Keratinocyte (primary cell): Measurements from ENCODE around the gene ALDH4A1. TPM values are rescaled to one million over a fixed set of nuclear protein-coding genes. Genes with fewer than 3 reads are reported as not detected.

Source experiments
- DNase-seq: peaks from one replicate; pipeline ENCODE4 v3.0.0-alpha.2; 2011; ENCODE audit warnings: low read depth, missing footprints, low spot score
- FAIRE-seq: peaks from 2 replicates; lab custom pipeline; 2011; peaks lifted over from hg19 to GRCh38; lab: Jason Lieb, UNC
- H2AFZ ChIP-seq: 2 replicates; pipeline ENCODE4 v1.6.0; 2012; ENCODE audit warnings: low read length, control low read depth, inconsistent platforms; ENCODE audit not compliant: control insufficient read depth
- H3K27ac ChIP-seq: 2 replicates; pipeline ENCODE4 v1.5.1; 2011; ENCODE audit warnings: low read length; ENCODE audit not compliant: control insufficient read depth, insufficient read depth
- H3K27me3 ChIP-seq: 3 replicates; pipeline ENCODE4 v1.6.0; 2011; ENCODE audit warnings: low read length; ENCODE audit not compliant: control insufficient read depth, insufficient read depth; ENCODE audit errors: extremely low read depth
- H3K36me3 ChIP-seq, 2 experiments: 2 replicates in 1 of 2; 3 replicates in 1 of 2; pipeline ENCODE4 v1.5.1; 2011; ENCODE audit warnings: low read length in 2 of 2, mild to moderate bottlenecking in 1 of 2; ENCODE audit not compliant: control insufficient read depth in 2 of 2, insufficient read depth in 2 of 2; ENCODE audit errors: extremely low read depth in 1 of 2
- H3K4me1 ChIP-seq: 3 replicates; pipeline ENCODE4 v1.5.1; 2011; ENCODE audit warnings: low read length; ENCODE audit not compliant: control insufficient read depth, insufficient read depth; ENCODE audit errors: extremely low read depth
- H3K4me2 ChIP-seq: 3 replicates; pipeline ENCODE4 v1.6.0; 2011; ENCODE audit warnings: low read depth, low read length; ENCODE audit not compliant: control insufficient read depth, insufficient read depth; ENCODE audit errors: extremely low read depth
- H3K4me3 ChIP-seq, 3 experiments: fragments of 200-600 bp in 1 of 3; sonication (generic) in 1 of 3; 2 replicates in 2 of 3; 3 replicates in 1 of 3; pipeline ENCODE4 v1.5.1; 2011 to 2016; ENCODE audit warnings: low read length in 3 of 3, mild to moderate bottlenecking in 3 of 3, control low read depth in 2 of 3, inconsistent platforms in 1 of 3, low read depth in 1 of 3, mixed read lengths in 1 of 3, mixed run types in 1 of 3, moderate library complexity in 1 of 3; ENCODE audit not compliant: control insufficient read depth in 2 of 3, insufficient read depth in 2 of 3; ENCODE audit errors: extremely low read depth in 1 of 3
- H3K79me2 ChIP-seq: 2 replicates; pipeline ENCODE4 v1.6.0; 2012; ENCODE audit warnings: low read length; ENCODE audit not compliant: control insufficient read depth, insufficient read depth
- H3K9ac ChIP-seq: 3 replicates; pipeline ENCODE4 v1.6.0; 2011; ENCODE audit warnings: low read length; ENCODE audit not compliant: control insufficient read depth, insufficient read depth; ENCODE audit errors: extremely low read depth
- H3K9me1 ChIP-seq: 3 replicates; pipeline ENCODE4 v1.6.0; 2011; ENCODE audit warnings: low read length; ENCODE audit not compliant: control insufficient read depth, insufficient read depth; ENCODE audit errors: extremely low read depth
- H3K9me3 ChIP-seq: 2 replicates; pipeline ENCODE4 v1.5.1; 2012; ENCODE audit warnings: low read depth, low read length; ENCODE audit not compliant: control insufficient read depth
- H4K20me1 ChIP-seq: 3 replicates; pipeline ENCODE4 v1.6.0; 2011; ENCODE audit warnings: low read length; ENCODE audit not compliant: control insufficient read depth, insufficient read depth; ENCODE audit errors: extremely low read depth
- CTCF ChIP-seq, 3 experiments: IDR thresholded peaks in 1 of 3; conservative IDR thresholded peaks in 1 of 3; optimal IDR thresholded peaks in 1 of 3; 2 replicates in 2 of 3; 3 replicates in 1 of 3; pipeline versions ENCODE3 to v1.5.1; 2011; ENCODE audit warnings: low read length in 3 of 3, mild to moderate bottlenecking in 3 of 3, moderate library complexity in 2 of 3, control low read depth in 1 of 3, inconsistent platforms in 1 of 3; ENCODE audit not compliant: insufficient read depth in 2 of 3; ENCODE audit errors: extremely low read depth in 1 of 3
- EZH2 ChIP-seq: IDR thresholded peaks from one replicate; pipeline ENCODE4 v1.6.1; 2012; ENCODE audit warnings: inconsistent platforms, mild to moderate bottlenecking, low read length, moderate library complexity
- dilution Hi-C: fragments of 300-500 bp; cut with MboI; formaldehyde crosslinking; loops from one replicate; pipeline ENCODE4 v1.7.0; 2020; ENCODE audit warnings: low sequenced_read_pairs; ENCODE audit not compliant: extremely low pct_ligation_motif_present
- polyA plus RNA-seq, 5 experiments: library from polyadenylated mRNA; depleted of rRNA in 3 of 5; stranded (reverse) in 3 of 5; stranded (forward) in 1 of 5; unstranded in 1 of 5; fragments of >200 nt; gene quantifications; 1 replicate in 1 of 5; 2 replicates in 3 of 5; 3 replicates in 1 of 5; pipeline versions ENCODE4 v1.2.1 to v1.2.3, GENCODE V29; 2011 to 2012; ENCODE audit warnings: missing spikeins in 2 of 5, low read depth in 1 of 5, low replicate concordance in 1 of 5

Gene ALDH4A1
- polyA plus RNA-seq, 1 donor (not counting 4 experiments of a cell fraction or from before 2014, with no cell fraction given) = 52.7 TPM

- Histone ChIP-seq H3K27me3 (no peaks in the 10 kb centered on the region), H3K9ac (no peak overlapping the region), H3K4me2 (no peak overlapping the region), H3K9me1 (no peaks in the 10 kb centered on the region), H3K9me3 (no peaks in the 10 kb centered on the region), H3K27ac (no peak overlapping the region), H2AFZ (no peak overlapping the region), H3K4me1 (peaks cover 9% of the 10 kb centered on the region), H3K4me3 (no peak overlapping the region), H3K36me3 (peaks cover 19 to 31% of the 10 kb centered on the region in 2 experiments), H4K20me1 (no peaks in the 10 kb centered on the region), H3K79me2 (no peaks in the 10 kb centered on the region)
- TF ChIP-seq EZH2 = no peak
- no peak for TF ChIP-seq CTCF (optimal IDR thresholded peaks at IDR 0.05 in 1 of 3, IDR thresholded peaks at IDR 0.05 in 1 of 3, conservative IDR thresholded peaks at IDR 0.05 in 1 of 3; ENCODE audit: extremely low read depth in 1 of 3, insufficient read depth in 2 of 3, low read length in 3 of 3)
- dilution Hi-C loops = no loop called here
- FAIRE-seq (no peak), DNase-seq (no peak)
These were observed 25.1 kb downstream of the ALDH4A1 start for GRCh38 chr1:18877282-18877681.

- FAIRE-seq = no peak
- Histone ChIP-seq H3K79me2 (no peaks in the 10 kb centered on the region), H2AFZ (no peak overlapping the region), H3K9me1 (no peaks in the 10 kb centered on the region), H3K4me3 (no peak overlapping the region), H3K4me1 (no peaks in the 10 kb centered on the region), H4K20me1 (no peaks in the 10 kb centered on the region), H3K9ac (no peak overlapping the region), H3K9me3 (no peaks in the 10 kb centered on the region), H3K27me3 (no peaks in the 10 kb centered on the region), H3K36me3 (peaks cover 15 to 33% of the 10 kb centered on the region in 2 experiments), H3K4me2 (no peak overlapping the region), H3K27ac (no peak overlapping the region)
- dilution Hi-C loops = no loop called here
- no peak for DNase-seq
- TF ChIP-seq CTCF (optimal IDR thresholded peaks at IDR 0.05 in 1 of 3, IDR thresholded peaks at IDR 0.05 in 1 of 3, conservative IDR thresholded peaks at IDR 0.05 in 1 of 3; ENCODE audit: extremely low read depth in 1 of 3, insufficient read depth in 2 of 3, low read length in 3 of 3) = no peak
- TF ChIP-seq EZH2 = no peak
These were observed 26.1 kb downstream of the ALDH4A1 start for GRCh38 chr1:18876210-18876609.
